Measurements from ENCODE around the gene NSD1. TPM values are rescaled to one million over a fixed set of nuclear protein-coding genes. Genes with fewer than 3 reads are reported as not detected.

The NSD1 gene
- total and polyA plus RNA-seq, 2 of the 4 experiments (the other 2 are of a cell fraction): 7.7 to 31.0 TPM

GRCh38 chr5:177349762-177350161 is 216.2 kb downstream of the NSD1 start:
- Histone ChIP-seq H4K8ac (ENCODE audit: low read depth in 2 of 2, low read length in 2 of 2) (no peak overlapping the region), H3K9me1 (ENCODE audit: insufficient read depth, low read length) (peaks cover 10% of the 10 kb centered on the region; the same call in 1 of the 2 replicates), H3K4me3 (ENCODE audit: insufficient read depth, low read depth, low read length) (0 out of 2 replicates have a peak overlapping the region, but pooled peaks have one; percentile 5), H3K27ac (ENCODE audit: insufficient read depth, low read length) (no peak overlapping the region), H4K91ac (ENCODE audit: insufficient read depth, low read depth, low read length) (no peak overlapping the region), H4K20me1 (ENCODE audit: insufficient read depth, low read length) (peaks cover 12% of the 10 kb centered on the region), H2BK120ac (ENCODE audit: low read depth, low read length) (no peak overlapping the region), H3K23ac (ENCODE audit: low read depth, low read length) (no peak overlapping the region), H3K9ac (ENCODE audit: low read depth, low read length) (no peak overlapping the region), H2BK5ac (ENCODE audit: low read depth, low read length, poor library complexity, severe bottlenecking) (no peak overlapping the region), H3K4ac (ENCODE audit: low read depth, low read length) (no peak overlapping the region), H3K79me1 (ENCODE audit: low read depth in 1 of 2, low read length in 2 of 2) (peaks cover 40 to 46% of the 10 kb centered on the region in 2 experiments), H3K18ac (ENCODE audit: low read depth, low read length) (no peak overlapping the region), H2AFZ (replicated peaks; ENCODE audit: low read length, poor library complexity) (no peak overlapping the region), H3K36me3 (ENCODE audit: control insufficient read depth, insufficient read depth, low read length) (peaks cover 7% of the 10 kb centered on the region; the same call in 1 of the 2 replicates), H2BK15ac (ENCODE audit: low read depth, low read length) (no peak overlapping the region), H3K27me3 (ENCODE audit: control insufficient read depth, insufficient read depth, low read length) (peaks cover under 1% of the 10 kb centered on the region; the same call in 1 of the 2 replicates), H3K14ac (replicated peaks; ENCODE audit: low read depth, low read length) (no peak overlapping the region), H2AK5ac (ENCODE audit: low read depth, low read length) (no peak overlapping the region), H2AK9ac (replicated peaks; ENCODE audit: low read depth, low read length, poor library complexity) (no peak overlapping the region), H3K4me2 (ENCODE audit: low read depth, low read length) (peak overlapping the region; percentile 98; the same call in 1 of the 2 replicates), H2BK20ac (ENCODE audit: low read depth, low read length) (no peak overlapping the region), H4K5ac (ENCODE audit: low read depth, low read length) (no peak overlapping the region), H3K4me1 (ENCODE audit: control insufficient read depth, insufficient read depth, low read length) (peaks cover 24% of the 10 kb centered on the region), H3K56ac (ENCODE audit: extremely low read depth, insufficient read depth, low read length) (no peak overlapping the region), H3K9me3 (ENCODE audit: control insufficient read depth, insufficient read depth, low read length) (no peaks in the 10 kb centered on the region)
- DNase-seq (no peak), ATAC-seq (ENCODE audit: low read depth) (no peak)
- ChIA-PET POLR2A (ENCODE audit: unreplicated experiment) (interaction anchor here (0.5 kb wide), 1 partner anchor 21 kb away, joined by 4 read pairs; no protein-coding TSS in a partner anchor), CTCF (no interaction called here)
- no peak for TF ChIP-seq MAFK (IDR thresholded peaks at IDR 0.05; ENCODE audit: low read depth, low read length)
- TF ChIP-seq RAD21 (IDR thresholded peaks at IDR 0.05; ENCODE audit: low read length): no peak
- no peak for TF ChIP-seq NFE2L2 (IDR thresholded peaks at IDR 0.05; ENCODE audit: low read depth, low read length)
- dilution Hi-C loops (cut with HindIII; ENCODE audit: low sequenced_read_pairs, unreplicated experiment): no loop called here
- BruUV-seq (replicated peaks): no TSS peak
- WGBS, 2 experiments (ENCODE audit: extremely low coverage in 2 of 2, insufficient read length in 1 of 2): 86% methylated on average over 2 of the region's 5 CpGs; no CpG with 5 or more reads in 1 of the 2 experiments
- intact Hi-C loops (cut with micrococcal nuclease): no loop called here
- in situ Hi-C loops (cut with MboI; ENCODE audit: low sequenced_read_pairs): no loop called here

Other genes starting within 250 kb of the NSD1 start
- gene HK3, start 234.4 kb upstream of the NSD1 start, total RNA-seq (2012; rRNA removed): not detected in 2 replicates
- gene HK3, start 234.4 kb upstream of the NSD1 start, polyA plus RNA-seq (2012; rRNA removed): not detected in 2 replicates
- gene UIMC1, start 127.0 kb upstream of the NSD1 start, total RNA-seq (2012; rRNA removed): 23.1 and 27.6 TPM in 2 replicates
- gene UIMC1, start 127.0 kb upstream of the NSD1 start, polyA plus RNA-seq (2012; rRNA removed): 15.7 and 19.5 TPM in 2 replicates
- 14.7 and 15.1 TPM in 2 replicates for gene ZNF346, start 111.1 kb upstream of the NSD1 start, total RNA-seq (2012; rRNA removed)
- gene ZNF346, start 111.1 kb upstream of the NSD1 start, polyA plus RNA-seq (2012; rRNA removed): 15.7 and 17.0 TPM in 2 replicates
- 0.90 and 1.7 TPM in 2 replicates for gene FGFR4, start 46.9 kb upstream of the NSD1 start, total RNA-seq (2012; rRNA removed)
- 2.4 TPM in 2 replicates for gene FGFR4, start 46.9 kb upstream of the NSD1 start, polyA plus RNA-seq (2012; rRNA removed)
- 15.6 and 18.5 TPM in 2 replicates for gene RAB24, start 169.9 kb downstream of the NSD1 start, total RNA-seq (2012; rRNA removed)
- 60.8 and 71.1 TPM in 2 replicates for gene RAB24, start 169.9 kb downstream of the NSD1 start, polyA plus RNA-seq (2012; rRNA removed)
- 115 and 116 TPM in 2 replicates for gene PRELID1, start 170.0 kb downstream of the NSD1 start, total RNA-seq (2012; rRNA removed)
- 239 and 277 TPM in 2 replicates for gene PRELID1, start 170.0 kb downstream of the NSD1 start, polyA plus RNA-seq (2012; rRNA removed)
- 5.6 and 7.3 TPM in 2 replicates for gene MXD3, start 178.1 kb downstream of the NSD1 start, total RNA-seq (2012; rRNA removed)
- gene MXD3, start 178.1 kb downstream of the NSD1 start, polyA plus RNA-seq (2012; rRNA removed): 12.9 and 14.5 TPM in 2 replicates
- gene LMAN2, start 217.9 kb downstream of the NSD1 start, total RNA-seq (2012; rRNA removed): 164 and 303 TPM in 2 replicates
- 251 and 253 TPM in 2 replicates for gene LMAN2, start 217.9 kb downstream of the NSD1 start, polyA plus RNA-seq (2012; rRNA removed)
- gene RGS14, start 224.2 kb downstream of the NSD1 start, total RNA-seq (2012; rRNA removed): 1.1 TPM in 2 replicates
- gene RGS14, start 224.2 kb downstream of the NSD1 start, polyA plus RNA-seq (2012; rRNA removed): 6.5 and 7.6 TPM in 2 replicates

All from IMR-90 (cell line).